AG04449 (cell line): ENCODE results near the gene AMDHD2.

Source experiments
- CTCF ChIA-PET: fragments of 350-600 bp; formaldehyde crosslinking; extraction: SDS; loops from one replicate; lab custom pipeline; 2021; ENCODE audit warnings: antibody characterized with exemption; lab: Yijun Ruan, JAX
- POLR2A ChIA-PET: fragments of 400-600, 350-600 bp; formaldehyde crosslinking; extraction: SDS; loops from one replicate; lab custom pipeline; 2020; ENCODE audit warnings: antibody characterized with exemption, inconsistent platforms; lab: Yijun Ruan, JAX
- DNase-seq: peaks from one replicate; pipeline ENCODE4 v3.0.0-alpha.2; 2010; ENCODE audit warnings: low read depth, low spot score
- H3K4me3 ChIP-seq: 2 replicates; pipeline ENCODE4 v1.5.1; 2011; ENCODE audit warnings: low read depth, mild to moderate bottlenecking, control low read depth, low read length
- CTCF ChIP-seq: IDR thresholded peaks from one replicate; pipeline ENCODE4 v1.5.1; 2011; ENCODE audit warnings: mild to moderate bottlenecking, moderate library complexity, low read length, control low read depth, inconsistent platforms; ENCODE audit not compliant: insufficient read depth; ENCODE audit errors: missing control alignments

AMDHD2 gene

GRCh38 chr16:2520097-2520783 lies at the start of gene AMDHD2:
TSS of gene AMDHD2 (plus strand) at chr16:2520371. CDS start at chr16:2520459, 88 bp downstream.
- ChIA-PET CTCF (interaction anchor here (1.1 to 1.6 kb wide), 2 partner anchors 13 to 19 kb away, joined by 3 to 5 read pairs; no protein-coding TSS in a partner anchor), POLR2A (interaction anchor here (0.9 to 3.5 kb wide), 4 partner anchors 12 to 365 kb away, joined by 3 to 28 read pairs (median 4); partner anchors contain the start of genes CEMP1, ECI1 and TRAF7)
- peak within 1 kb of the TSS; percentile 72 for H3K4me3 ChIP-seq
- DNase-seq = no peak
- no peak for TF ChIP-seq CTCF

- ChIA-PET CTCF (interaction anchor here (1.3 kb wide), 1 partner anchor 30 kb away, joined by 3 read pairs; no protein-coding TSS in a partner anchor), POLR2A (interaction anchor here (0.6 to 0.9 kb wide), 4 partner anchors 11 to 248 kb away, joined by 3 read pairs; partner anchors contain the start of gene TEDC2)
- DNase-seq = no peak
- no peak for TF ChIP-seq CTCF
- H3K4me3 ChIP-seq = no peak overlapping the region
These were observed 49.6 kb upstream of the AMDHD2 start for GRCh38 chr16:2470603-2471015.

- ChIA-PET CTCF (interaction anchor here (1.3 kb wide), 1 partner anchor 30 kb away, joined by 3 read pairs; no protein-coding TSS in a partner anchor), POLR2A (interaction anchor here (0.9 kb wide), 1 partner anchor 11 kb away, joined by 3 read pairs; the partner anchor contains the start of gene TEDC2)
- no peak for TF ChIP-seq CTCF
- H3K4me3 ChIP-seq = peak within 1 kb of the TSS; percentile 27
- no peak for DNase-seq
These were observed 49.0 kb upstream of the AMDHD2 start, which contains the start of gene NTN3 for GRCh38 chr16:2471016-2471652. TSS of gene NTN3 (plus strand) at chr16:2471297. CDS start at chr16:2471702, 405 bp downstream.

- no peak for DNase-seq
- POLR2A ChIA-PET = no interaction called here
- no peak for TF ChIP-seq CTCF
- H3K4me3 ChIP-seq = no peak overlapping the region; the same call in 1 of the 2 replicates
- CTCF ChIA-PET = interaction anchor here (1.9 kb wide), 1 partner anchor 10 kb away, joined by 4 read pairs; no protein-coding TSS in a partner anchor
These were observed 48.3 kb upstream of the AMDHD2 start for GRCh38 chr16:2471653-2472487.

GRCh38 chr16:2472488-2472864 lies 47.7 kb upstream of the AMDHD2 start:
- no peak for TF ChIP-seq CTCF
- ChIA-PET POLR2A (interaction anchor here (0.5 kb wide), 1 partner anchor 454 kb away, joined by 3 read pairs; no protein-coding TSS in a partner anchor), CTCF (interaction anchor here (0.9 to 1.9 kb wide), 2 partner anchors 9 to 29 kb away, joined by 4 read pairs; no protein-coding TSS in a partner anchor)
- H3K4me3 ChIP-seq = no peak overlapping the region
- no peak for DNase-seq
